HepG2 (cell line): ENCODE data around the gene MRPL38. TPM values are rescaled to one million over a fixed set of nuclear protein-coding genes. Genes with fewer than 3 reads are reported as not detected.
A peak's percentile ranks its signal among the peaks of the same experiment; 100 is the strongest.

Experiments
- ARID5B ChIP-seq: IDR thresholded peaks from 2 replicates; pipeline ENCODE4 v1.4.0; 2020; ENCODE audit warnings: mild to moderate bottlenecking, missing genetic modification reagents
- ATF5 ChIP-seq: sonication (generic); formaldehyde crosslinking; IDR thresholded peaks from 2 replicates; pipeline ENCODE4 v1.4.0; 2020; ENCODE audit warnings: mild to moderate bottlenecking, low read depth, missing genetic modification reagents
- BORCS8-MEF2B ChIP-seq: sonication (generic); formaldehyde crosslinking; IDR thresholded peaks from 2 replicates; pipeline ENCODE4 v1.8.0; 2022; ENCODE audit warnings: mild to moderate bottlenecking, missing genetic modification reagents
- CCAR2 ChIP-seq: fragments of 200-400 bp; formaldehyde crosslinking; optimal IDR thresholded peaks from 2 replicates; pipeline ENCODE3; 2018; ENCODE audit warnings: low read depth, mild to moderate bottlenecking, low read length, moderate library complexity
- GATAD1 ChIP-seq: IDR thresholded peaks from 2 replicates; pipeline ENCODE4 v1.6.1; 2016; ENCODE audit warnings: missing genetic modification reagents, missing compliant biosample characterization
- LRRFIP1 ChIP-seq: sonication (generic); formaldehyde crosslinking; conservative IDR thresholded peaks from 2 replicates; pipeline ENCODE4 v1.4.0; 2020; ENCODE audit warnings: missing genetic modification reagents
- MAZ ChIP-seq, 2 experiments: sonication (generic) in 1 of 2; formaldehyde crosslinking in 1 of 2; IDR thresholded peaks; 2 replicates each; pipeline versions ENCODE4 v1.5.0 to v1.6.1; 2012 to 2020; ENCODE audit warnings: low read depth in 2 of 2, mild to moderate bottlenecking in 2 of 2, borderline replicate concordance in 1 of 2, improper control_type of control experiment in 1 of 2, low read length in 1 of 2, missing genetic modification reagents in 1 of 2, moderate library complexity in 1 of 2
- SAP130 ChIP-seq: IDR thresholded peaks from 2 replicates; pipeline ENCODE4 v1.6.1; 2016; ENCODE audit warnings: low read depth
- SMAD9 ChIP-seq: sonication (generic); formaldehyde crosslinking; IDR thresholded peaks from 2 replicates; pipeline ENCODE4 v1.5.1; 2020; ENCODE audit warnings: mild to moderate bottlenecking, missing genetic modification reagents
- SRSF4 ChIP-seq: fragments of 200-400 bp; formaldehyde crosslinking; IDR thresholded peaks from one replicate; pipeline ENCODE4 v1.6.1; 2018; ENCODE audit warnings: mild to moderate bottlenecking, low read depth, low read length, moderate library complexity; ENCODE audit not compliant: poor library complexity, severe bottlenecking
- ZKSCAN1 ChIP-seq: fragments of 150-350 bp; IDR thresholded peaks from 2 replicates; pipeline ENCODE4 v1.6.1; 2014; ENCODE audit warnings: low read length
- ZNF230 ChIP-seq: sonication (generic); formaldehyde crosslinking; IDR thresholded peaks from 2 replicates; pipeline ENCODE4 v1.4.0; 2020; ENCODE audit warnings: mild to moderate bottlenecking, missing genetic modification reagents
- ZNF275 ChIP-seq: sonication (generic); formaldehyde crosslinking; IDR thresholded peaks from 2 replicates; pipeline ENCODE4 v1.8.0; 2022; ENCODE audit warnings: missing genetic modification reagents, mild to moderate bottlenecking, inconsistent platforms, borderline replicate concordance
- ZNF367 ChIP-seq: sonication (generic); formaldehyde crosslinking; IDR thresholded peaks from 2 replicates; pipeline ENCODE4 v1.4.0; 2020; ENCODE audit warnings: missing genetic modification reagents, borderline replicate concordance
- ZNF382 ChIP-seq: sonication (generic); formaldehyde crosslinking; IDR thresholded peaks from 2 replicates; pipeline ENCODE4 v1.5.0; 2020; ENCODE audit warnings: missing genetic modification reagents, mild to moderate bottlenecking, borderline replicate concordance
- ZNF496 ChIP-seq: sonication (generic); formaldehyde crosslinking; IDR thresholded peaks from 2 replicates; pipeline ENCODE4 v1.8.1; 2023; ENCODE audit warnings: mild to moderate bottlenecking, moderate library complexity, missing genetic modification reagents; ENCODE audit not compliant: insufficient replicate concordance
- ZNF563 ChIP-seq: sonication (generic); formaldehyde crosslinking; IDR thresholded peaks from 2 replicates; pipeline ENCODE4 v1.8.0; 2022; ENCODE audit warnings: mild to moderate bottlenecking, moderate library complexity, missing genetic modification reagents
- ZNF614 ChIP-seq: IDR thresholded peaks from 2 replicates; pipeline ENCODE4 v1.6.1; 2018; ENCODE audit warnings: missing biosample characterization, missing genetic modification reagents, inconsistent platforms, borderline replicate concordance
- ZNF782 ChIP-seq: sonication (generic); formaldehyde crosslinking; IDR thresholded peaks from 2 replicates; pipeline ENCODE4 v1.4.0; 2020; ENCODE audit warnings: missing genetic modification reagents, mild to moderate bottlenecking, borderline replicate concordance
- polyA plus RNA-seq, 8 experiments: library from polyadenylated mRNA; depleted of rRNA in 3 of 8; stranded (reverse) in 7 of 8; unstranded in 1 of 8; fragments of >200 nt; fragmentation: Illumina TruSeq in 4 of 8; extraction: Trizol in 4 of 8; gene quantifications; 2 replicates each; pipeline versions ENCODE4 v1.2.1 to v1.2.3, GENCODE V29; 2011 to 2016; ENCODE audit warnings: low read depth in 4 of 8, missing spikeins in 1 of 8, mixed read lengths in 1 of 8; ENCODE audit not compliant: insufficient read depth in 1 of 8
- total RNA-seq, 5 experiments: library from RNA; depleted of rRNA; stranded (reverse); fragments of >200 nt; fragmentation: Illumina TruSeq; extraction: Trizol; gene quantifications; 2 replicates each; pipeline ENCODE4 v1.2.3, GENCODE V29; 2016; ENCODE audit warnings: low read depth in 1 of 5

Gene MRPL38
- total and polyA plus RNA-seq, 2 of the 13 experiments (the other 11 are each of a cell fraction or from before 2014, with no cell fraction given) = 83.7 to 125 TPM

- 0 out of 2 replicates have a peak, but pooled peaks have one; percentile 17 for TF ChIP-seq ZNF614 (CRISPR knock-in tag)
- no peak for TF ChIP-seq ZNF382 (CRISPR knock-in tag)
- no peak for TF ChIP-seq SMAD9 (CRISPR knock-in tag)
- TF ChIP-seq GATAD1 (CRISPR knock-in tag) = peak; percentile 64
- no peak for TF ChIP-seq SRSF4
- TF ChIP-seq ARID5B (CRISPR knock-in tag) = peak; percentile 83
- TF ChIP-seq BORCS8-MEF2B (CRISPR knock-in tag) = peak; percentile 74
- TF ChIP-seq ZNF782 (CRISPR knock-in tag) = peak; percentile 61; the same call in 1 of the 2 replicates
- peak; percentile 48; the same call in 1 of the 2 replicates for TF ChIP-seq LRRFIP1
- no peak for TF ChIP-seq CCAR2
- no peak for TF ChIP-seq ATF5 (CRISPR knock-in tag)
- TF ChIP-seq ZNF275 (CRISPR knock-in tag) = peak; percentile 25; the same call in 1 of the 2 replicates
- no peak for TF ChIP-seq ZKSCAN1
- no peak for TF ChIP-seq ZNF496
- no peak for TF ChIP-seq ZNF563 (CRISPR knock-in tag)
- peak; percentile 82 for TF ChIP-seq SAP130 (CRISPR knock-in tag)
- TF ChIP-seq ZNF230 (CRISPR knock-in tag) = peak; percentile 87
- TF ChIP-seq ZNF367 (CRISPR knock-in tag) = no peak
- TF ChIP-seq MAZ (IDR thresholded peaks at IDR 0.05; ENCODE audit: borderline replicate concordance, low read depth, low read length) = no peak
- no peak for TF ChIP-seq MAZ (CRISPR knock-in tag; IDR thresholded peaks at IDR 0.05; ENCODE audit: low read depth)
Observed at GRCh38 chr17:75869282-75870141, 35.2 kb downstream of the MRPL38 start (continued).
